ENCODE measurements around the gene GMEB2. TPM values are rescaled to one million over a fixed set of nuclear protein-coding genes. Genes with fewer than 3 reads are reported as not detected.

Gene GMEB2
- polyA plus RNA-seq, 4 donors: 8.2 to 14.0 (median 12.5) TPM

DNA sequence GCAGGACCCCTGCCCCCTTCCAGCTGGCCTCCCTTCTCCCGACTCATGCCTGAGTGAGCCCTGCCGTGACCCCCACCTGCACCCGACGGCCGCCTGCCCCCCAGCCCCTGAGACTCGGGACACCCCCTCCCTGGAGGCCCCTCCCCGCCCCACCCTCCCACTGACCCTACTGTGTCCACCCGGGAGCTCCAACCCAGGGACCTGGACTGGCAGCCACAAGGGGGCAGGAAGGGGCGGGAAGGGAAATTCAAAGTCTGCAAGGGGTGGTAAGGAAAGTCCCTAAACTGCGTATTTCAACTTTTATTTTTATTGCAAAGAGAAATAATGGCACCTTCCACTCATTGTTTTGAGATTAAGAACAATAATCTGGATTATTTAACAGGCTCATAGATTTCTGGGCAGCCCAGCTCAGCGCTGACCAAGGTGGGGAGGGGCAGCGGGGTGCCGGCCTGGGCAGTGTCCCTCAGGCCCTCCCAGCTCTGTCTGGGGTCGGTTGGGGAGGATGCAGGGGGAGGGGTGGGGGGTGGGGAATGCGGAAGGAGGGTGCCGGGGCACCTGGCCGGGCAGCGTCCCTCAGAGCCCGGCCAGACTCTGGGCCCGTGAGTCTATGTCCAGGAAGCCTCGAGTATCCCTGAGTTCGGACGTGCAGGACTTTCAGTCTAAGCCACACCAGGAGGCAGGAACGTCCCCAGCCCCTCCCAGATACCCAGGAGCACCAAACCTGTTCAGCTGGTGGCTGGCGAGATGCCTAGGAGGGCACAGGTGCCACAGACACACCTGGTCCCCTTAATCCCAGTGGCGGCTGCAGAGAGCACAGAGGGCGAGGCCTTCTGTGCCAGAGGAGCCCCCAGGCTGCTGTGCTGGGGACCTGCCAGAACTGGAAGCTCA, 88.5 kb downstream of the GMEB2 start:
- no peak for DNase-seq (ENCODE audit: low read depth in 4 of 4, low spot score in 2 of 4)

Other genes starting within 250 kb of the GMEB2 start
- 1 to 10 TPM; 3.7 to 9.6 (median 5.5) TPM for gene KCNQ2, start 154.4 kb downstream of the GMEB2 start, polyA plus RNA-seq (ENCODE audit: insufficient read length in 4 of 4)
- gene EEF1A2, start 128.0 kb downstream of the GMEB2 start, polyA plus RNA-seq (ENCODE audit: insufficient read length in 4 of 4): 1 to 10 TPM; 1.3 to 3.0 (median 1.8) TPM
- gene PPDPF, start 106.3 kb downstream of the GMEB2 start, polyA plus RNA-seq (ENCODE audit: insufficient read length in 4 of 4): 100 to 1,000 TPM; 118 to 425 (median 326) TPM
- gene PTK6, start 89.7 kb downstream of the GMEB2 start, polyA plus RNA-seq (ENCODE audit: insufficient read length in 4 of 4): 1 to 10 TPM in 2 of 4 donors, under 1 TPM in 2; 0.30 to 1.3 (median 0.98) TPM
- under 1 TPM in 3 of 4 donors, not detected in 1; 0.11 to 0.33 (median 0.30) TPM for gene SRMS, start 79.4 kb downstream of the GMEB2 start, polyA plus RNA-seq (ENCODE audit: insufficient read length in 4 of 4)
- gene FNDC11, start 72.9 kb downstream of the GMEB2 start, polyA plus RNA-seq (ENCODE audit: insufficient read length in 4 of 4): 1 to 10 TPM in 3 of 4 donors, under 1 TPM in 1; 0.99 to 2.1 (median 1.6) TPM
- 10 to 100 TPM; 10.8 to 17.0 (median 13.8) TPM for gene HELZ2, start 52.9 kb downstream of the GMEB2 start, polyA plus RNA-seq (ENCODE audit: insufficient read length in 4 of 4)
- gene STMN3, start 26.3 kb upstream of the GMEB2 start, polyA plus RNA-seq (ENCODE audit: insufficient read length in 4 of 4): 10 to 100 TPM; 25.4 to 44.1 (median 33.6) TPM
- 10 to 100 TPM; 14.0 to 26.9 (median 19.3) TPM for gene RTEL1, start 31.2 kb upstream of the GMEB2 start, polyA plus RNA-seq (ENCODE audit: insufficient read length in 4 of 4)
- gene TNFRSF6B, start 69.6 kb upstream of the GMEB2 start, polyA plus RNA-seq (ENCODE audit: insufficient read length in 4 of 4): 1 to 10 TPM; 1.6 to 3.8 (median 2.9) TPM
- gene ARFRP1, start 80.9 kb upstream of the GMEB2 start, polyA plus RNA-seq (ENCODE audit: insufficient read length in 4 of 4): 10 to 100 TPM; 33.5 to 40.8 (median 36.9) TPM
- gene ZGPAT, start 80.9 kb upstream of the GMEB2 start, polyA plus RNA-seq (ENCODE audit: insufficient read length in 4 of 4): 10 to 100 TPM; 15.1 to 27.6 (median 23.7) TPM
- gene LIME1, start 109.6 kb upstream of the GMEB2 start, polyA plus RNA-seq (ENCODE audit: insufficient read length in 4 of 4): 10 to 100 TPM in 3 of 4 donors, 1 to 10 TPM in 1; 3.4 to 17.9 (median 12.8) TPM
- gene SLC2A4RG, start 112.7 kb upstream of the GMEB2 start, polyA plus RNA-seq (ENCODE audit: insufficient read length in 4 of 4): 100 to 1,000 TPM in 3 of 4 donors, 10 to 100 TPM in 1; 74.0 to 144 (median 117) TPM
- gene ZBTB46, start 204.2 kb upstream of the GMEB2 start, polyA plus RNA-seq (ENCODE audit: insufficient read length in 4 of 4): 10 to 100 TPM; 13.9 to 25.7 (median 20.6) TPM
- not detected for gene ABHD16B, start 234.4 kb upstream of the GMEB2 start, polyA plus RNA-seq (ENCODE audit: insufficient read length in 4 of 4)
- gene TPD52L2, start 238.2 kb upstream of the GMEB2 start, polyA plus RNA-seq (ENCODE audit: insufficient read length in 4 of 4): 10 to 100 TPM; 82.9 to 96.6 (median 95.2) TPM